ENCODE data around the gene DDAH2.

DDAH2 gene

GRCh38 chr6:31762356-31762755 lies 33.3 kb upstream of the DDAH2 start, which contains the start of gene SAPCD1:
Gene SAPCD1, plus strand, starts transcription at chr6:31762656. Its CDS starts 399 bp downstream, at chr6:31763055.
- in situ Hi-C loops (cut with MboI; ENCODE audit: low sequenced_read_pairs), result loop anchor here (10.0 kb wide), 1 partner anchor 78 kb away; the partner anchor contains the start of gene LY6G5C

GRCh38 chr6:31761343-31761742 lies 32.2 kb upstream of the DDAH2 start:
- in situ Hi-C loops (cut with MboI; ENCODE audit: low sequenced_read_pairs), result loop anchor here (10.0 kb wide), 1 partner anchor 77 kb away; the partner anchor contains the start of gene LY6G5C

- in situ Hi-C loops (cut with MboI; ENCODE audit: low sequenced_read_pairs), result loop anchor here (10.0 kb wide), 1 partner anchor 76 kb away; the partner anchor contains the start of gene LY6G5C
These were observed 31.7 kb upstream of the DDAH2 start for GRCh38 chr6:31760790-31761189.

GRCh38 chr6:31758281-31758680 lies 29.2 kb upstream of the DDAH2 start:
- in situ Hi-C loops (cut with MboI; ENCODE audit: low sequenced_read_pairs), result no loop called here

GRCh38 chr6:31752739-31753319 lies 23.7 kb upstream of the DDAH2 start:
- in situ Hi-C loops (cut with MboI; ENCODE audit: low sequenced_read_pairs), result no loop called here

- in situ Hi-C loops (cut with MboI; ENCODE audit: low sequenced_read_pairs), result no loop called here
These were observed 21.4 kb upstream of the DDAH2 start for GRCh38 chr6:31750411-31751022.

- in situ Hi-C loops (cut with MboI; ENCODE audit: low sequenced_read_pairs), result no loop called here
These were observed 20.4 kb upstream of the DDAH2 start for GRCh38 chr6:31749301-31750036.

- in situ Hi-C loops (cut with MboI; ENCODE audit: low sequenced_read_pairs), result no loop called here
These were observed 15.3 kb upstream of the DDAH2 start for GRCh38 chr6:31744422-31744821.

GRCh38 chr6:31742894-31743293 lies 13.8 kb upstream of the DDAH2 start:
- in situ Hi-C loops (cut with MboI; ENCODE audit: low sequenced_read_pairs), result no loop called here

- in situ Hi-C loops (cut with MboI; ENCODE audit: low sequenced_read_pairs), result no loop called here
These were observed 12.7 kb upstream of the DDAH2 start for GRCh38 chr6:31741815-31742214.

- in situ Hi-C loops (cut with MboI; ENCODE audit: low sequenced_read_pairs), result no loop called here
These were observed 11.5 kb upstream of the DDAH2 start for GRCh38 chr6:31740397-31741223.

- in situ Hi-C loops (cut with MboI; ENCODE audit: low sequenced_read_pairs), result no loop called here
These were observed 10.7 kb upstream of the DDAH2 start, which contains the start of gene MSH5 for GRCh38 chr6:31739639-31740396. Gene MSH5, plus strand, starts transcription at chr6:31740005. Its CDS starts 462 bp downstream, at chr6:31740467.

GRCh38 chr6:31737991-31738979 lies 9.2 kb upstream of the DDAH2 start:
- in situ Hi-C loops (cut with MboI; ENCODE audit: low sequenced_read_pairs), result no loop called here

- in situ Hi-C loops (cut with MboI; ENCODE audit: low sequenced_read_pairs), result no loop called here
These were observed 8.4 kb upstream of the DDAH2 start for GRCh38 chr6:31737315-31737990.

GRCh38 chr6:31736768-31737314 lies 7.7 kb upstream of the DDAH2 start:
- in situ Hi-C loops (cut with MboI; ENCODE audit: low sequenced_read_pairs), result no loop called here

- in situ Hi-C loops (cut with MboI; ENCODE audit: low sequenced_read_pairs), result no loop called here
These were observed 7.1 kb upstream of the DDAH2 start, which contains the start of gene CLIC1 for GRCh38 chr6:31736021-31736767. Gene CLIC1, minus strand, starts transcription at chr6:31736530. Its CDS starts 230 bp downstream, at chr6:31736300.

GRCh38 chr6:31734821-31735406 lies 5.8 kb upstream of the DDAH2 start:
- in situ Hi-C loops (cut with MboI; ENCODE audit: low sequenced_read_pairs), result no loop called here

Measured in HL-60/S4 treated with phorbol 12-myristate 13-acetate at 8.2 ng/mL for 4 days and 3 days (cell line).